ENCODE measurements around the gene ANXA5. TPM values are rescaled to one million over a fixed set of nuclear protein-coding genes. Genes with fewer than 3 reads are reported as not detected.

The ANXA5 gene
- total and polyA plus RNA-seq, 9 of the 15 experiments (the other 6 are each of a cell fraction or from before 2014, with no cell fraction given): 49.9 to 131 (median 84.5) TPM

- H3K4me3 ChIP-seq: no peak overlapping the region
- WGBS (ENCODE audit: insufficient coverage, low coverage, missing lambda C conversion rate): 0% methylated on average over 1 of the region's 1 CpG
- no peak for ATAC-seq
Observed at GRCh38 chr4:121733942-121734341, 37.2 kb upstream of the ANXA5 start.

More at GRCh38 chr4:121733942-121734341, 37.2 kb upstream of the ANXA5 start:
- in situ Hi-C loops (cut with MboI): loop anchor here (10.0 kb wide), 1 partner anchor 249 kb away; no protein-coding TSS in a partner anchor
- Histone ChIP-seq H3K4me1 (replicated peaks in 1 of 2; ENCODE audit: control insufficient read depth in 2 of 2, insufficient read depth in 2 of 2, low read length in 2 of 2) (no peaks in the 10 kb centered on the region), H3K9ac (ENCODE audit: insufficient read depth in 1 of 2, low read depth in 2 of 2, low read length in 2 of 2) (no peak overlapping the region), H3K9me1 (ENCODE audit: control insufficient read depth, insufficient read depth, low read length) (no peaks in the 10 kb centered on the region), H3K27ac (ENCODE audit: extremely low read depth, low read depth, low read length) (no peak overlapping the region), H4K20me1 (replicated peaks; ENCODE audit: control insufficient read depth, insufficient read depth, low read length) (no peaks in the 10 kb centered on the region), H3K9me3 (replicated peaks; ENCODE audit: control insufficient read depth, insufficient read depth, low read depth, low read length) (no peaks in the 10 kb centered on the region), H2AFZ (ENCODE audit: low read depth, low read length) (no peak overlapping the region), H3K27me3 (ENCODE audit: control insufficient read depth in 2 of 2, insufficient read depth in 2 of 2, low read length in 2 of 2) (peaks cover 7 to 13% of the 10 kb centered on the region in 2 experiments; a peak in 3 of 5 replicates), H3K79me2 (ENCODE audit: control insufficient read depth, insufficient read depth, low read length) (no peaks in the 10 kb centered on the region), H3K4me2 (ENCODE audit: insufficient read depth, low read length) (no peak overlapping the region), H3K36me3 (ENCODE audit: control insufficient read depth, insufficient read depth, low read length) (no peaks in the 10 kb centered on the region)
- CTCF ChIA-PET (ENCODE audit: low intra/inter-chr PET ratio): no interaction called here
- intact Hi-C loops (cut with micrococcal nuclease): loop anchor here (10.0 kb wide), 1 partner anchor 1579 kb away; no protein-coding TSS in a partner anchor
- TF ChIP-seq ZBED1 (IDR thresholded peaks at IDR 0.05) (no peak), CTBP1 (IDR thresholded peaks at IDR 0.05; ENCODE audit: borderline replicate concordance) (no peak), ZNF57 (CRISPR knock-in tag; IDR thresholded peaks at IDR 0.05) (no peak), MBD1 (CRISPR knock-in tag; IDR thresholded peaks at IDR 0.05) (no peak), ZBTB9 (CRISPR knock-in tag; IDR thresholded peaks at IDR 0.05) (no peak), TRIM25 (IDR thresholded peaks at IDR 0.05; ENCODE audit: borderline replicate concordance) (no peak), CAMTA2 (CRISPR knock-in tag; conservative IDR thresholded peaks at IDR 0.05) (no peak), RBM15 (IDR thresholded peaks at IDR 0.05; ENCODE audit: insufficient read depth, low read length) (no peak), FOXA1 (IDR thresholded peaks at IDR 0.05; ENCODE audit: borderline replicate concordance) (no peak), JUN (IDR thresholded peaks at IDR 0.05; ENCODE audit: borderline replicate concordance, low read depth, low read length) (no peak), JUN (CRISPR knock-in tag; IDR thresholded peaks at IDR 0.05; ENCODE audit: borderline replicate concordance) (no peak), BDP1 (IDR thresholded peaks at IDR 0.05; ENCODE audit: insufficient read depth, insufficient read length) (no peak)
- BruUV-seq (replicated peaks): no TSS peak
- DNase-seq (ENCODE audit: extremely low read depth in 1 of 4, low spot score in 3 of 4): no peak
- no peak for FAIRE-seq
- POLR2A ChIA-PET: no interaction called here
